Measurements from ENCODE around the gene GART.

GART gene

DNA sequence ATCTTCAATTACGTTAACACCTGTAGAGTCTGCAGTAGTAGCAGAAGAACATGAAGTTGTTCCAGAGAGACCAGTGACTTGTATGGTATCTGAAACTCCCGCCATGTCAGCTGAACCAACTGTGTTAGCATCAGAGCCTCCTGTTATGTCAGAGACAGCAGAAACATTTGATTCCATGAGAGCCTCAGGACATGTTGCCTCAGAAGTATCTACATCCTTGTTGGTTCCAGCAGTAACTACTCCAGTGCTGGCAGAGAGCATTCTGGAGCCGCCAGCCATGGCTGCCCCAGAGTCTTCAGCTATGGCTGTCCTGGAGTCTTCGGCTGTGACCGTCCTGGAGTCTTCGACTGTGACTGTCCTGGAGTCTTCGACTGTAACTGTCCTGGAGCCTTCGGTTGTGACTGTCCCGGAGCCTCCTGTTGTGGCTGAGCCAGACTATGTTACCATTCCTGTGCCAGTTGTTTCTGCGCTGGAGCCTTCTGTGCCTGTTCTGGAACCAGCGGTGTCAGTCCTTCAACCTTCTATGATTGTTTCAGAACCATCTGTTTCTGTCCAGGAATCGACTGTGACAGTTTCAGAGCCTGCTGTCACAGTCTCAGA lies 11.2 kb upstream of the GART start:
- DNase-seq = no peak

DNA sequence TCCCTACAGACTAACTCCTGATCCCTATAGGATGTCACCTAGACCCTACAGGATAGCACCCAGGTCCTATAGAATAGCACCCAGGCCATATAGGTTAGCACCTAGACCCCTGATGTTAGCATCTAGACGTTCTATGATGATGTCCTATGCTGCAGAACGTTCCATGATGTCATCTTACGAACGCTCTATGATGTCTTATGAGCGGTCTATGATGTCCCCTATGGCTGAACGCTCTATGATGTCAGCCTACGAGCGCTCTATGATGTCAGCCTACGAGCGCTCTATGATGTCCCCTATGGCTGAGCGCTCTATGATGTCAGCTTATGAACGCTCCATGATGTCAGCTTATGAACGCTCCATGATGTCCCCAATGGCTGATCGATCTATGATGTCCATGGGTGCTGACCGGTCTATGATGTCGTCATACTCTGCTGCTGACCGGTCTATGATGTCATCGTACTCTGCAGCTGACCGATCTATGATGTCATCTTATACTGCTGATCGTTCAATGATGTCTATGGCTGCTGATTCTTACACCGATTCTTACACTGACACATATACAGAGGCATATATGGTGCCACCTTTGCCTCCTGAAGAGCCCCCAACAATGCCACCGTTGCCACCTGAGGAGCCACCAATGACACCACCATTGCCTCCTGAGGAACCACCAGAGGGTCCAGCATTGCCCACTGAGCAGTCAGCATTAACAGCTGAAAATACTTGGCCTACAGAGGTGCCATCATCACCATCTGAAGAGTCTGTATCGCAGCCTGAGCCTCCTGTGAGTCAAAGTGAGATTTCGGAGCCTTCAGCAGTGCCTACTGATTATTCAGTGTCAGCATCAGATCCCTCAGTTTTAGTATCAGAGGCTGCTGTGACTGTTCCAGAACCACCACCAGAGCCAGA lies 10.4 kb upstream of the GART start:
- DNase-seq = no peak

DNA sequence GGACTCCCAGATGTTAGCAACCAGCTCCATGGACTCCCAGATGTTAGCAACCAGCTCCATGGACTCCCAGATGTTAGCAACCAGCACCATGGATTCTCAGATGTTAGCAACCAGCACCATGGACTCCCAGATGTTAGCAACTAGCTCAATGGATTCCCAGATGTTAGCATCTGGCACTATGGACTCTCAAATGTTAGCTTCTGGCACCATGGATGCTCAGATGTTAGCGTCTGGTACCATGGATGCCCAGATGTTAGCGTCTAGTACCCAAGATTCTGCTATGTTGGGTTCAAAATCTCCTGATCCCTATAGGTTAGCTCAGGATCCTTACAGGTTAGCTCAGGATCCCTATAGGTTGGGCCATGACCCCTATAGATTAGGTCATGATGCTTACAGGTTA lies 9.7 kb upstream of the GART start:
- DNase-seq = no peak

DNA sequence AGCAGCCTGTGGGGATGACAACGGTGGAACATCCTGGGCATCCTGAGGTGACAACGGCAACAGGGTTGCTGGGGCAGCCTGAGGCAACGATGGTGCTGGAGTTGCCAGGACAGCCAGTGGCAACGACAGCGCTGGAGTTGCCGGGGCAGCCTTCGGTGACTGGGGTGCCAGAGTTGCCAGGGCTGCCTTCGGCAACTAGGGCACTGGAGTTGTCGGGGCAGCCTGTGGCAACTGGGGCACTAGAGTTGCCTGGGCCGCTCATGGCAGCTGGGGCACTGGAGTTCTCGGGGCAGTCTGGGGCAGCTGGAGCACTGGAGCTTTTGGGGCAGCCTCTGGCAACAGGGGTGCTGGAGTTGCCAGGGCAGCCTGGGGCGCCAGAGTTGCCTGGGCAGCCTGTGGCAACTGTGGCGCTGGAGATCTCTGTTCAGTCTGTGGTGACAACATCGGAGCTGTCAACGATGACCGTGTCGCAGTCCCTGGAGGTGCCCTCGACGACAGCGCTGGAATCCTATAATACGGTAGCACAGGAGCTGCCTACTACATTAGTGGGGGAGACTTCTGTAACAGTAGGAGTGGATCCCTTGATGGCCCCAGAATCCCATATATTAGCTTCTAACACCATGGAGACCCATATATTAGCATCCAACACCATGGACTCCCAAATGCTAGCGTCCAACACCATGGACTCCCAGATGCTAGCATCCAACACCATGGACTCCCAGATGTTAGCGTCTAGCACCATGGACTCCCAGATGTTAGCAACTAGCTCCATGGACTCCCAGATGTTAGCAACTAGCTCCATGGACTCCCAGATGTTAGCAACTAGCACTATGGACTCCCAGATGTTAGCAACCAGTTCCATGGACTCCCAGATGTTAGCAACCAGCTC lies 9.1 kb upstream of the GART start:
- DNase-seq = no peak

DNA sequence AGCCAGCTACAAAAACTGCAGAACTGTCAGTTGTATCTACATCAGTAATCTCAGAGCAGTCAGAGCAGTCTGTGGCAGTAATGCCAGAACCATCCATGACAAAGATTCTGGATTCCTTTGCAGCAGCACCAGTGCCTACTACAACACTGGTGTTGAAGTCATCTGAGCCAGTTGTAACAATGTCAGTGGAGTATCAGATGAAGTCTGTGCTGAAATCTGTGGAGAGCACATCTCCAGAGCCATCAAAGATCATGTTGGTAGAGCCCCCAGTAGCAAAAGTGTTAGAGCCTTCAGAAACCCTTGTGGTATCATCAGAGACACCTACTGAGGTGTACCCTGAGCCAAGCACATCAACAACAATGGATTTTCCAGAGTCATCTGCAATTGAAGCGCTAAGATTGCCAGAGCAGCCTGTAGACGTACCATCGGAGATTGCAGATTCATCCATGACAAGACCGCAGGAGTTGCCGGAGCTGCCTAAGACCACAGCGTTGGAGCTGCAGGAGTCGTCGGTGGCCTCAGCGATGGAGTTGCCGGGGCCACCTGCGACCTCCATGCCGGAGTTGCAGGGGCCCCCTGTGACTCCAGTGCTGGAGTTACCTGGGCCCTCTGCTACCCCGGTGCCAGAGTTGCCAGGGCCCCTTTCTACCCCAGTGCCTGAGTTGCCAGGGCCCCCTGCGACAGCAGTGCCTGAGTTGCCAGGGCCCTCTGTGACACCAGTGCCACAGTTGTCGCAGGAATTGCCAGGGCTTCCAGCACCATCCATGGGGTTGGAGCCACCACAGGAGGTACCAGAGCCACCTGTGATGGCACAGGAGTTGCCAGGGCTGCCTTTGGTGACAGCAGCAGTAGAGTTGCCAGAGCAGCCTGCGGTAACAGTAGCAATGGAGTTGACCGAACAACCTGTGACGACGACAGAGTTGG lies 8.2 kb upstream of the GART start:
- DNase-seq = no peak

DNA sequence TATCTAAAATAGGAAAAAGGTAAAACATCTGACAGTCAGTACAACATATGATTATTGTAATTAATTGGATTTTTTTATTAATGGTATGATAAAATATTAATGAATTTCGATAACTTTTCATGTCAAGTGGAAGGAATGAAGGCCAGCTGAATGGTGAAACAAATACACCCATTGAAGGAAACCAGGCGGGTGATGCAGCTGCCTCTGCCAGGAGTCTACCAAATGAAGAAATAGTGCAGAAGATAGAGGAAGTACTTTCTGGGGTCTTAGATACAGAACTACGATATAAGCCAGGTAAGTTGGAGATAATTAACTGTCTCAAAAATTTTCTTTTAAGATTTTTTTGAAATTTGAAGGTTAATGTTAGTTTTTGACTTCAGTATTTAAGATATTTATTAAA lies 4.2 kb upstream of the GART start:
- no peak for DNase-seq

DNA sequence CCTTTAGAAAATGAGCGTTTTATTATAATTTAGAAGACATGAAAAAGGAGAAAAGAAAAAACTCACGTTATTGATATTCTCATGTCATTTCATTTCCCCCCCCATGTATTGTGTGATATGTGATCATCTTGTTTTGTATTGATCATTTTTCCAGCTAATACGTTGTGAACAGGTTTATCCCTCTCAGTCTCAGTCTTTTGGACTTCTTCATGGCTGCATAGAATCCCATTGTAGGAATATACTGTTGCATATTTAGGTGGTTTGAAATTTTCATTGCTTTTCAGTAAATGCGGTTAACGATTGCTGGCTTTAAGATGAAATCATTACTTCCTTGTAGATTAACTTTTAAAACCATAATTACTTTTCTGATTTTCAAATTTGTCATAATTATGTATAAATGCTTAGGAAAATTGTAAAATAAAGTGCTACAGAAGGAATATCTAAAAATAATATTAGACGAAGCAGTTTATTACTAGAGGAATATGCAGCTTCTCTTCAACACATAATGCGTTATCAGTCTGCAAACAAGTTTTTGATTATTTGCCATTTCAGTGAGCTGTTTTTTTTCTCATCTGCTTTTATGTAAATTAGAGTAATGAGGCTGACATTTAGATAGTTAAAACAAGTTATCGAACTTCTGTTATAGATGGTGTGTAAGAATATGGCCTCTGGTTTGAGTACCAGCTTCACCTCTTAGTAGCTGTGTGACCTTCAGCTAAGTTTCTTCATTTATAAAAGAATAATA lies 2.7 kb upstream of the GART start:
- no peak for DNase-seq

DNA sequence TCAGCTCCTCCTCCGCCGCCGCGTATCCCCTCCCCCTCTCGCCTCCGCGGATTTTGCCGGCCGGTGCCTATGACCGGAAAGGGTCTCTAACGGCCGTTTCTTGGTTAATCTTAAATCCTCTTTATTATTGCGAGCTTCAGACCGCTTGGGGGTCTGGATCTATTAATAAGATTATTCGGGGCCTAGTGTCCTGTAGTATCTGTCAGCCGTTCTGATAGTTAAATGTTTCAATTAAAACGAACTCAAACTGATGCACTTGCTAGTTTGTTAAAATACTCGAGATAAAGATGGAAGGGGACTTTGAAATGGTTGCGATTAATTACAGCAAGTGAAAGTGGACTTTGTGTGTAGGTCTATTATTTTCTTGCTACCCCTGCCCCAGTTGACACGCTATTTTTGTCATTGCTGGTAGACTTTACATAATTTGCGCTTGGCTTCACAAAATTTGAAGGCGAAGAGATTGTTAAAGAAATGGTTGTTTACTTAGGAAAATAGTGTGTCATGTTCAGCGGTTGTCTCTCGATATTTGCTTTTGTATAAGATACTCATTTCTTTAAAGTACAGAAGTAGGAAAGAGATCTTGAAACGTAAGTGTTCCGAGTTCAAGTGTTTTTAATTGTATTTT lies 1.7 kb upstream of the GART start:
- DNase-seq = peak; percentile 29

DNA sequence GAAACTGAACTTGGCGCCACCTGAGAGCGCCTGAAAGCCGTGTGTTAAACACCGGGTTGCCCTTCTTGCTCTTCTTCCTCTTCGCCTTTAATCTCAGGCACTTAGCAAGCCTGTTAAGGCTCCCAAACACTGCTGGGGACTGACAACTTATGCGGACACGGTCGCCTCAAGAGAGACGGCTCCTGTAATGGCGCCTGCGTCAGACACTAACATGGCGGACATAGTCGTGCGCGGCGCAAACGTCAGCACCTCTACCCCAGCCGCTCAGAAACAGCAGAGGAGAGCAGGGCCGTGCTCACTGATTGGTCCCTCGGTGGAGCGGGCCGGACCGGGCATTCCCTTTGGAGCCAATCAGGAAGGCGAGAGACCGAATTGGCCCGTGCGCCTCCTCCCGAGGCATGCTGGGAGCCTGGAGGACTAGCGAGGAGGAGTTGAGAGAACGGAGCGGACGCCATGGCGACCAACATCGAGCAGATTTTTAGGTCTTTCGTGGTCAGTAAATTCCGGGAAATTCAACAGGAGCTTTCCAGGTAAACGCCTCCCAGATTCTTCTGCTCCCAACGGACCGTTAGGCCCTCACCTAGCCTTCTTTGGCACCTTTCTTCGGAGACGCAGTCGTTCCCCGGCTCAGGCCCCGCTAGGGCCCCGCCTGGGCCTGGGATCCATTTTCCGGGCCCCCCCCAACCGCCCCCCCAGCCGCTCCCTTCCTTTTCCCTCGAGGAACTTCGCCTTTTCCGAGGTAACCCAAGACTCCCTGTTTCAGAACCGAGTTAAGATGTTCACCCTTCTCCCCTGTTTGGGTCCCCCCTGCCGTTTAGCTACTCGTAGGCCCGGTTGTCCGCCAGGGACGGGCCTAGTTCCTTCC lies 955 bp upstream of the GART start, which contains the start of gene SON:
Gene SON (plus strand): TSS at position 399 of the 865 bp plus-strand sequence. CDS start 55 bp downstream, at position 454.
- peak; percentile 95 for DNase-seq

DNA sequence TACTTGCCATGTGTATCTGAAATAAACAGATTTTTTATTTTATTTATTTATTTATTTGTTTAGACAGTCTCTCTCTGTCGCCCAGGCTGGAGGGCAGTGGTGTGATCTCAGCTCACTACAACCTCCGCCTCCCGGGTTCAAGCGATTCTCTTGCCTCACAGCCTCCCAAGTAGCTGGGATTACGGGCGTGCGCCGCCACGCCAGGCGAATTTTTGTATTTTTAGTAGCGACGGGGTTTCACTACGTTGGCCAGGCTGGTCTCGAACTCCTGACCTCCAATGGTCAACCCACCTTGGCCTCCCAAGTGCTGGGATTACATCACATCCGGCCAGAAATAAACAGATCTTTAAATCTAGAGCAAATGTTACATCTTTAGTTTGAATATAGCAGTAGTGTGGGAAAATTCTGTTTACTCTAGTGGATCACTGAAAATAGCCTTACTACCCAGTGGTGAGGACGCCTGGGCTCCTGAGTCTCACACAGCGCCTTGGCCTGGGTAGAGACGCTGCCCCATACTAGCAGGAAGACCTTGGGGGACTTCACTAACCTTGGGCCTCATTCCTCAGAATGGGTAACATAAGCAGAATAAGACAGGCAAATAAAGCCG lies 709 bp downstream of the GART start:
- DNase-seq = no peak

DNA sequence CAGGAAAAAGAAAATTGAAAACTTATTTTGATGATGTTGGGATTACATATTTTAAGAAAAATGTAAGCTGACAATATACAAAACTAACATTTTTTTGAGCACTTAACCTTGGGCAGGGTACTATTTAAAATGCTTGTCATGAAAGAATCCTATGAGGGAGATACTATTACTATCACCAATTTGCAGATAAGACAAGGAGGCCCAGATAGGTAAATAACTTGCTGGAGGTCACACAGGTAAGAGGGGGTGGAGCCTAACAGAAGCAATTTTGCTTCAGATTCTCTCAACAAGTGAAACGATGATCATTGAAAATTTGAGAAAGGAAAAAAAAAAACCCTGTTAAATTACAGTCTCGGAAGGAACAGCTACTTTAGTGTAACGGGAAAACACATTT lies 1.2 kb downstream of the GART start:
- no peak for DNase-seq

DNA sequence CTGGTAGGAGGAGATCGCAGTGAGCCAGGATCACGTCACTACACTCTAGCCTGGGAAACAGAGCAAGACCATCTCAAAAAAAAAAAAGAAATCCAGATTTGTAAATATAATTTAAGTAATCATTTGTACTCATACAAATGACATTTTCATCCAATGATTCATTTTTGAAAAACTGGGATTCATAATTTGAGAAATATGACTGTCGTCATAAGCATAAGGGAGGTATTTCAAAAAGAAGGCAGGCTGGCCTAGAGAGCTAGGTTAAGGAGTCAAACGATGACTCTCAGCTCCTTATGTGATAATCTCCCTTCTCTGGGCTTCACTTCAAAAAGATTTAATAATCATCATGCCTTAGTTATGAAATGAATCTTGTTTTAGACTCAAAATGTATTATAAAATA lies 2.3 kb downstream of the GART start:
- DNase-seq = no peak

DNA sequence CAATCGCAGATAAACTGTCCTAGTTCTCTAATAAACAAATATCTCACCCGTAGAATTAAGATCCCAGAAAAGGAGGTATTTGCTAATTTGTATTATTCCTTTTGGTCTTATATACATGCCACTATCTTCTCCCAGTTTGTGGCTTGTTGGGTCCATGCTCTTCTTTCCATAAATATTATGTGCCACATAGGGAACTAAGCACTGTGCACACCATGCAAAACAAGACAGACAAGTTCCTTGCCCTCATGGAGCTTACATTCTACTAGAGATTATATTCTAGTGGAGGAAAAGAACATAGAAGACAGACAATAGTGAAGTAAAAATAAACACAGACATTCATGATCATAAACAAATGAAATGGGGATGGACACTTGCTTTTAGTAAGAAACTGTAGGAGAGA lies 4.7 kb downstream of the GART start:
- no peak for DNase-seq

DNA sequence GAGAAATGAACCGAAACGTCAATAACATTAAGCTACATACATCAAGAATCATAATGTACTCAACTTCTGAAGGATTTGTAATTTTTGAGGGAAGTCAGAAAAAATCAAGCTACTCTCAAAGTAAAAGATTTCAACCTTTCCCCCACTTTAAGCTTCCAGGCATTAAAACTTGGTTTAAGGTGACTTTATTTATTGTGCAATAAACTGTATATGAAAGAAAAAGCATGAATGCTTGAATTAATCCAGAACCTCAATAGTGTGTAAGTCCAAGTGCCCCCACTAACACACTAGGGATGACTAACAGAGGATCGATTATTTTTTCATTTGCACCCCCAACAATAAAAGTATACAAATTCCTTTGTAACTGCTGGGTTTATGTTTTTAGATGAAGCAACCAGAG lies 10.9 kb downstream of the GART start:
- no peak for DNase-seq

DNA sequence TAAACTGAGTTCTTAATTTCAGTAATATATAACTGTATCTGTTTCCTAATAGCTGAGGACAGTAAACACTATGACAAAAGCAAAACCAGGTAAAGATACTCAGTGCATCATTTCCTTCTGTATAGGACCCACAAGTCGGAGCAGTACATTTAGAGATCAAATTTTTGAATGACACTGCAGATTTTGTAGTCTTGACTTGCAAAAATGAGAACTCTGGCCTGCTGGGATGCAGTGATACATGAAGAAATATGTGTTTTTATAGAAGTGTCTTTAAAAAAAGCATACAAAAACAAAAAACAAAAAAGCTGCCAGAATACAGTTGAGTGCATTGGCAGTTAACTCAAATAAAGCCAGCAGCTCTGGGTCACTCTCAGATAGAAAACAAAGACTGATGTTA lies 19.0 kb downstream of the GART start:
- DNase-seq = no peak

DNA sequence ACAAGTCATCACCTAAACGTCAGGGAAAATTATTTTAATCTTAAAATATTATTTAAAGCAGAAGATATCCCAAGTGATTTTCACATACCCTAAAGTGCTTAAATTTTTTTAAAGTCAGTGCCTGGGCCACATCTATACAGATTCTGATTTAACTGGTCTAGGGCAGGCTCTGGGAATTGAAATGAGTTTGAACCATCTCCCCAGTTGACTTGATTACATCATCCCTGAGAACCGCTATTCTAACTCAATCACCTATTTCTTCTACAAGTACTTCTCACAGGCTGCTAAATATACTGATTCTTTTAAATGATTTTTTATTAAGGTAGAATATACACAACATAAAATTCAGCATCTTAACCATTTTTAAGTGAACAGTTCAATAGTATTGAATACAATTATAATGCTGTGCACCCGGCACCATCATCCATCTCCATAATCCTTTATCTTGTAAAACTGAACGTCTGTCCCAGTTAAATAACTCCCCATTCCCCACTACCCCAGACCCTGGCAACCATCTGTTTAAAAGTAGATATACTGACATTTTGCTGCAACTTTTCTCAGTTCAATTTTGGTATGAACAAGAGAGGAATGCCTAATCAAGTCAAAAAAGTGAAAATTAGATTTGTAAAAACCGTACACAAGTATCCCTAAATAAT lies 19.5 kb downstream of the GART start:
- DNase-seq = no peak

DNA sequence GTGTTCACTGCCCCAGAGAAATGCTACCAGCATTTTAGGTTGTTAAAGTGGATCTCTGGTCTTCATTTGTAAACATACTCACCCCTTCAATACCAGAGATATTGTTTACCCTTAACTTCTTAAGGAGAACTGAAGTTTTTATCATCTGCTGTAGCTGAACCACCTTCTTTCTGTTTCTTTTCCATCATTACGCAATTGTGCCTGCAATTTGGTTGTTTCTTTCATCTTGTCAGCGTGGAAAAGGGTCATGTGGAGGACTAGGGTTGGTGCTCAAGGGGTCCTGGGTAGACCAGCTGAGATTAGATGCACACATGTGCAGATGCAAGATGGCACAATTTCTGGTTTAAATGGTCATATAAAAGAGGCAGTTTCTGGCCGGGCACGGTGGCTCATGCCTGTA lies 23.0 kb downstream of the GART start:
- DNase-seq = no peak

DNA sequence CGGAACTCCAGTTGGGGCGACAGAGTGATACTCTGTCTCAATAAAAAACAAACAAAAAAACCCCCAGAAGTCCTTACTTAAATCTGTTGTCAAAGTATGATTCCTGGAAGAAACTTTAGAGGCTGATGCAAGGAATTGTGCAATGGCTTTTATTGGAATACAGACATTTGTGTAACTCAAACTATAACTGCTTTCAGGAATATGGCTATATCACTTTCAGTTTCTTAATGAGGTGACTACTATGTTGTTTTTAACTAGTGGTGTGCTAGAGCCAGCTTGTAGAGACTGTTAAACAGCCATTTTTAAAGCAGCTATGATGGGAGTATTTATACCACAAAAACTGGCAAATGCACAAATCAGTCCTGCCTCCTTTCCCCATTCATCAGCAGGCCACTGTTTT lies 27.7 kb downstream of the GART start:
- DNase-seq = no peak

DNA sequence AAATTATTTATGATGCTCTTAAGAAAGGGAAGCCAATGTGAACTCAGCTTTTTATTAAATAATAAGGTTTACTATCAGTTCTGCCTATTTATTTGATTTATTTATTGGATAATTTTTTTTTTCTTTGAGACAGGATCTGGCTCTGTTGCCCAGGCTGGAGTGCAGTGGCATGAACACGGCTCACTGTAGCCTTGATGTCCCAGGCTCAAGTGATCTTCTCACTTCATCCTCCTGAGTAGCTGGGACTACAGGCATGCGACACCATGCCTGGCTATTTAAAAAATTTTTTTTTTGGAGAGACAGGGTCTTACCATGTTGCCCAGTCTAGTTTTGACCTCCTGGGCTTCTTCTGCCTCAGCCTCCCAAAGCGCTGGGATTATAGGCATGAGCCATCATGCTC lies 29.4 kb downstream of the GART start:
- no peak for DNase-seq
